ENCODE measurements around the gene CORO2A. TPM values are rescaled to one million over a fixed set of nuclear protein-coding genes. Genes with fewer than 3 reads are reported as not detected.
A peak's percentile ranks its signal among the peaks of the same experiment; 100 is the strongest.

Gene CORO2A
- total RNA-seq, 5 donors from 2014 or later (not counting 1 experiment from before 2014, with no cell fraction given), result 9.1 to 12.4 (median 10.8) TPM

DNA sequence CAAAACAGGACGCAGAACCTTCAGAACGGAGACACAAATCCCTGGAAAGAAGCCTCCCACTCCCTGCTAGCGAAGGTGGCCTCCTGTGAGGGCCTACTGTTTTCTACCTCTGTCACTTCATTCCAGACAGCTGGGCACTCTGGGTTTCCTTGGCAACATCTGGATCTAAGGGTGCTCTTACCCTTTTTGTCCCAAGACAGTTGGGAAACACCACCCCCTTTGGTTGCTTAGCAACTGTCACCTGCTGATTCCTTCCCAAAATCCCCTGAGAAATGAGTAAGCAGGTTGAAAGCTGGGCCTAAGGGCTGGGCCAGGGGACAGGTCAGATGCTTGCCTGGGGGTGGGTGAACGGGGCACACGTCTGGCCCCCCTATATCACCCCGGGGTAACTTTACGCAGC lies 106.5 kb downstream of the CORO2A start:
- CTCF ChIA-PET, result interaction anchor here in 1 of 2 donors (1.0 kb wide), 1 partner anchor 15 kb away, joined by 3 read pairs; no protein-coding TSS in a partner anchor
- H3K27ac Mint-ChIP-seq, result peak overlapping the region; percentile 81 to 82
- H3K36me3 Mint-ChIP-seq, result peaks cover 62% of the 10 kb centered on the region
- Histone ChIP-seq H3K27ac (ENCODE audit: low read length) (no peak overlapping the region), H3K27me3 (replicated peaks in 1 of 2; ENCODE audit: control insufficient read depth in 2 of 2, extremely low read depth in 1 of 2, insufficient read depth in 2 of 2, low read length in 1 of 2) (no peaks in the 10 kb centered on the region), H3K9me3 (no peaks in the 10 kb centered on the region), H3K36me3 (ENCODE audit: control insufficient read depth in 2 of 2, extremely low read depth in 1 of 2, insufficient read depth in 1 of 2, low read length in 1 of 2) (peaks cover 0 to 70% of the 10 kb centered on the region in 2 donors), H3K4me3 (ENCODE audit: control insufficient read depth in 1 of 2, extremely low read depth in 1 of 2, low read length in 1 of 2) (no peak overlapping the region), H3K4me1 (ENCODE audit: control insufficient read depth in 1 of 2, extremely low read depth in 1 of 2, insufficient read depth in 2 of 2, low read length in 2 of 2) (peaks cover 0 to 15% of the 10 kb centered on the region in 2 experiments)
- POLR2A ChIA-PET, result interaction anchor here (0.6 to 0.9 kb wide), 2 partner anchors 9 to 11 kb away, joined by 3 read pairs; no protein-coding TSS in a partner anchor
- no peaks in the 10 kb centered on the region for H3K27me3 Mint-ChIP-seq
- peaks cover 57 to 65% (median 61%) of the 10 kb centered on the region in 3 donors for H3K4me1 Mint-ChIP-seq
- H3K9me3 Mint-ChIP-seq, result no peaks in the 10 kb centered on the region
- 92% methylated on average over 3 of the region's 7 CpGs for WGBS (ENCODE audit: insufficient coverage)
- ATAC-seq (replicated peaks in 1 of 4) (no peak), DNase-seq (no peak)
- no peak overlapping the region for H3K4me3 Mint-ChIP-seq

DNA sequence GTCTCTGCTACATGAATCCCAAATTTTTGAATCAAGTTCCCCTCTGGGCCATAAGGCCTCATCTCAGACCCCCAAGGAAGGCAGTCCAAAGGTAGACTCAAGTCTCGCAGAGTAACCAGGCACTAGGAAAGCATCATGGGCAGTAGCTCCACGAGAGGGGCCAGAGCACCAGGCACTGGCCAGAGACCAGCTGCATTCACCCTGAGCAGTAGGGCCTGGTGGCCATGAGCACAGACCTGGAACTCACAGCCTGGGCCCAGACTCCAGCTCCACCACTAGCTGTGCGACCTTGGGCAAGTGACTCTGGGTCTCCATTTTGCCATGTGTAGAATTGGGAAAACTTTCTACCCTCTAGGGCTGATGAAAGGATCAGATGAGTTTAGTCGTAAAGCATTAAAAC lies 107.4 kb downstream of the CORO2A start:
- peaks cover 63% of the 10 kb centered on the region for H3K36me3 Mint-ChIP-seq

DNA sequence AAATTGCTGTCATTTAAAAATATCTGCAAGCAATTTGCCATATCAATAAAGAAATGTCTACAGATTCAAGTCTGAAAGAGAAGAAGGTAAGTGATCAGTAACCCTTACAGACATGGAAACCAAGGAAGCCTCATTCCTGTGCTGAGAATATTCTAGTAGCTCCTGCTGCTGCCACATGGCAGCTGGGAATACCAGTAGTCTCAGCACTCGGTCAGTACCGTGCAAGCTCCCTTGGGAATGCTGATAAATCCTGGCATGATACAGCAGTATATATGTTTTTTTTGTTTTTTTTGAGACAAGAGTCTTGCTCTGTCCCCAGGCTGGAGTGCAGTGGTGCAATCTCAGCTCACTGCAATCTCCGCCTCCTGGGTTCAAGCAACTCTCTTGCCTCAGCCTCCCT lies 108.0 kb downstream of the CORO2A start:
- Histone ChIP-seq H3K36me3 (ENCODE audit: control insufficient read depth in 2 of 2, extremely low read depth in 1 of 2, insufficient read depth in 1 of 2, low read length in 1 of 2) (peaks cover 3 to 72% of the 10 kb centered on the region in 2 donors), H3K4me1 (ENCODE audit: control insufficient read depth in 1 of 2, extremely low read depth in 1 of 2, insufficient read depth in 2 of 2, low read length in 2 of 2) (peaks cover 0 to 13% of the 10 kb centered on the region in 2 experiments), H3K9me3 (no peaks in the 10 kb centered on the region), H3K4me3 (ENCODE audit: control insufficient read depth in 1 of 2, extremely low read depth in 1 of 2, low read length in 1 of 2) (no peak overlapping the region), H3K27me3 (replicated peaks in 1 of 2; ENCODE audit: control insufficient read depth in 2 of 2, extremely low read depth in 1 of 2, insufficient read depth in 2 of 2, low read length in 1 of 2) (no peaks in the 10 kb centered on the region), H3K27ac (ENCODE audit: low read length) (no peak overlapping the region)
- ATAC-seq (replicated peaks in 1 of 4), result no peak
- Mint-ChIP-seq H3K4me3 (no peak overlapping the region), H3K9me3 (no peaks in the 10 kb centered on the region), H3K36me3 (peaks cover 60% of the 10 kb centered on the region), H3K27ac (peak overlapping the region; percentile 57 to 71), H3K27me3 (no peaks in the 10 kb centered on the region), H3K4me1 (peaks cover 46 to 59% (median 53%) of the 10 kb centered on the region in 3 donors)
- CTCF ChIA-PET, result interaction anchor here in 1 of 2 donors (0.7 kb wide), 1 partner anchor 39 kb away, joined by 6 read pairs; no protein-coding TSS in a partner anchor
- POLR2A ChIA-PET, result interaction anchor here (0.5 to 1.3 kb wide), 3 partner anchors 16 to 37 kb away, joined by 3 to 5 read pairs (median 3); no protein-coding TSS in a partner anchor
- no peak for DNase-seq
- WGBS (ENCODE audit: insufficient coverage), result 100% methylated on average over 2 of the region's 3 CpGs

More for the DNA sequence above, 107.4 kb downstream of the CORO2A start:
- no peaks in the 10 kb centered on the region for H3K27me3 Mint-ChIP-seq
- ChIA-PET CTCF (interaction anchor here in 1 of 2 donors (0.7 kb wide), 1 partner anchor 39 kb away, joined by 6 read pairs; no protein-coding TSS in a partner anchor), POLR2A (interaction anchor here in 1 of 2 donors (1.3 kb wide), 1 partner anchor 16 kb away, joined by 5 read pairs; no protein-coding TSS in a partner anchor)
- Histone ChIP-seq H3K4me1 (ENCODE audit: control insufficient read depth in 1 of 2, extremely low read depth in 1 of 2, insufficient read depth in 2 of 2, low read length in 2 of 2) (peaks cover 0 to 15% of the 10 kb centered on the region in 2 experiments), H3K9me3 (no peaks in the 10 kb centered on the region), H3K36me3 (ENCODE audit: control insufficient read depth in 2 of 2, extremely low read depth in 1 of 2, insufficient read depth in 1 of 2, low read length in 1 of 2) (peaks cover 3 to 75% of the 10 kb centered on the region in 2 donors), H3K27ac (ENCODE audit: low read length) (no peak overlapping the region), H3K4me3 (ENCODE audit: control insufficient read depth in 1 of 2, extremely low read depth in 1 of 2, low read length in 1 of 2) (no peak overlapping the region), H3K27me3 (replicated peaks in 1 of 2; ENCODE audit: control insufficient read depth in 2 of 2, extremely low read depth in 1 of 2, insufficient read depth in 2 of 2, low read length in 1 of 2) (no peaks in the 10 kb centered on the region)
- peaks cover 52 to 63% (median 56%) of the 10 kb centered on the region in 3 donors for H3K4me1 Mint-ChIP-seq
- no peak overlapping the region for H3K4me3 Mint-ChIP-seq
- no peaks in the 10 kb centered on the region for H3K9me3 Mint-ChIP-seq
- H3K27ac Mint-ChIP-seq, result peak overlapping the region; percentile 81 to 82
- ATAC-seq (replicated peaks in 1 of 4) (no peak), DNase-seq (no peak)
- 95% methylated on average over 2 of the region's 4 CpGs for WGBS (ENCODE audit: insufficient coverage)

DNA sequence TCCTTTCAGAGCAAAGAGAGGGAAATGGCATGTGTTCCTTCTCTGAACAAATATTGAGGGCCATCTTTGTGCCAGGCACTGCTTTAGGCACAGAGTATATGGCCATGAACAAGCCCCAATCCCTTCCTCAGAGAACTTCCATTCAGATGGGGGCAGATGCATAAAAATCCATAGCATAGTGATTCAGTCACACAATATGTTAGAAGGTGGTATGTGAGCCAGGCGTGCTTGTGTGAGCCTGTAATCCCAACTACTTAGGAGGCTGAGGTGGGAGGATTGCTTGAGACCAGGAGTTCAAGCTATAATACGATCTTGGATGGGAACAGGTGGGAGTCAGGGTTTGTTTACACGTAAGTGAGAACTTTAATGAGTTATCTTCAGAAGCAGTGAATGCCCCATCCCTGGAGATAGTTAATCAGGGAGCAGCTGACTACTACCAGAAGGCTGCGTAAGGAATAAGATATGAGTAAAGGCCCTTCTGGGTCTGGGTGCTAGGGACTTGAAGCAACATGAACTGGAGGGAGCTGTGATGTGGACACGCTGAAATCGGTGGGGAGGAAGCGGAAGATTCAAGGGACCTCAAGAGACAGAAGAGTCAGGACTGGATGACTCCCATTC lies 108.8 kb downstream of the CORO2A start:
- peaks cover 42 to 57% (median 53%) of the 10 kb centered on the region in 3 donors for H3K4me1 Mint-ChIP-seq
- no peaks in the 10 kb centered on the region for H3K9me3 Mint-ChIP-seq
- H3K27ac Mint-ChIP-seq, result peak overlapping the region; percentile 88 to 91
- POLR2A ChIA-PET, result interaction anchor here in 1 of 2 donors (1.3 kb wide), 1 partner anchor 18 kb away, joined by 5 read pairs; no protein-coding TSS in a partner anchor
- Histone ChIP-seq H3K36me3 (ENCODE audit: control insufficient read depth in 2 of 2, extremely low read depth in 1 of 2, insufficient read depth in 1 of 2, low read length in 1 of 2) (peaks cover 3 to 70% of the 10 kb centered on the region in 2 donors), H3K4me1 (ENCODE audit: control insufficient read depth in 1 of 2, extremely low read depth in 1 of 2, insufficient read depth in 2 of 2, low read length in 2 of 2) (peaks cover 0 to 13% of the 10 kb centered on the region in 2 experiments), H3K27me3 (replicated peaks in 1 of 2; ENCODE audit: control insufficient read depth in 2 of 2, extremely low read depth in 1 of 2, insufficient read depth in 2 of 2, low read length in 1 of 2) (no peaks in the 10 kb centered on the region), H3K27ac (ENCODE audit: low read length) (no peak overlapping the region), H3K9me3 (no peaks in the 10 kb centered on the region), H3K4me3 (ENCODE audit: control insufficient read depth in 1 of 2, extremely low read depth in 1 of 2, low read length in 1 of 2) (no peak overlapping the region)
- DNase-seq (no peak), ATAC-seq (replicated peaks in 1 of 4) (no peak)
- CTCF ChIA-PET, result no interaction called here
- H3K36me3 Mint-ChIP-seq, result peaks cover 63% of the 10 kb centered on the region
- H3K27me3 Mint-ChIP-seq, result no peaks in the 10 kb centered on the region
- no peak overlapping the region for H3K4me3 Mint-ChIP-seq
- 91% methylated on average over 3 of the region's 7 CpGs for WGBS (ENCODE audit: insufficient coverage)

- Histone ChIP-seq H3K4me3 (ENCODE audit: control insufficient read depth in 1 of 2, extremely low read depth in 1 of 2, low read length in 1 of 2) (no peak overlapping the region), H3K27me3 (replicated peaks in 1 of 2; ENCODE audit: control insufficient read depth in 2 of 2, extremely low read depth in 1 of 2, insufficient read depth in 2 of 2, low read length in 1 of 2) (no peaks in the 10 kb centered on the region), H3K9me3 (no peaks in the 10 kb centered on the region), H3K27ac (ENCODE audit: low read length) (no peak overlapping the region), H3K4me1 (ENCODE audit: control insufficient read depth in 1 of 2, extremely low read depth in 1 of 2, insufficient read depth in 2 of 2, low read length in 2 of 2) (peaks cover 0 to 13% of the 10 kb centered on the region in 2 experiments), H3K36me3 (ENCODE audit: control insufficient read depth in 2 of 2, extremely low read depth in 1 of 2, insufficient read depth in 1 of 2, low read length in 1 of 2) (peaks cover 3 to 70% of the 10 kb centered on the region in 2 donors)
- Mint-ChIP-seq H3K27ac (peak overlapping the region; percentile 88 to 91), H3K9me3 (no peaks in the 10 kb centered on the region), H3K27me3 (no peaks in the 10 kb centered on the region), H3K36me3 (peaks cover 61% of the 10 kb centered on the region), H3K4me1 (peaks cover 39 to 56% (median 55%) of the 10 kb centered on the region in 3 donors), H3K4me3 (no peak overlapping the region)
- POLR2A ChIA-PET, result no interaction called here
- no peak for DNase-seq
- ATAC-seq (replicated peaks in 1 of 4), result no peak
- WGBS (ENCODE audit: insufficient coverage), result 100% methylated on average over 2 of the region's 2 CpGs
- CTCF ChIA-PET, result no interaction called here
Measured at GRCh38 chr9:98083061-98083501, 109.4 kb downstream of the CORO2A start.

DNA sequence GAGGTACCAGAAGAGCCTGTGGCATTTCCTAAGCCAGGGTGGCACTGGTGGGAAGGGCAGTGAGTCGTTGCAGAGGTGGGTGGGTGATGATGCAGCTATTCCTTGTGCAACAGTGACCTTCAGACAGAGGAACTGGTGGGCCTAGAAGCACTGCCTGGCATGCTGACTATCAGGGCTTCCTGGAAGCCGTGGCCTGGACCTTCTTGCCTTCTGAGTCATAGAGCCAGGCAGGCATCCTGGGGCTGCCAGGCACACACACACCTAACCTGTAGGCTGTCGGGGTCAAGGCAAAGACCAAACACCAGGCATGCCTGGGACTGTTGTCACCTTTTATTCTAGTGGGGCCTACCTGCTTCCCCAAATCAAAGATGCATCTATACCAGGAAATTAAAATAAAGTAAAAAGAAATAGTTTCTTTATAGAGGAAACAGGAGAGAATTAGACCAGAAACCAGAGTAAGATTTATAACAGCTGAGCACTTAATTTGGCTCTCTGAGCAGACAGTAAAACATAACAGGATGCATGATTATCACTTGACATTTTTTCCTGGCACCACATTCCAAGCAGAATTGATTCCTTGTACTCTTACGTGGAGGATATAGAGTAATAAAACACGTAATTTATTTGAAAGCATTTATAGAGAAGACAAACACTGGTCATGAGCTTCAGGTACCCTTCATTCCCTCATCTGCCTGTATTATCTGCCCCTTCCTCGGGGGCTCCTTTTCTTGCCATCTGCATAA lies 110.8 kb downstream of the CORO2A start:
- H3K4me3 Mint-ChIP-seq, result no peak overlapping the region
- DNase-seq (peak in 1 of 35 experiments; percentile 16), ATAC-seq (replicated peaks in 1 of 4) (peak; percentile 19 to 85 (median 80))
- ChIA-PET CTCF (no interaction called here), POLR2A (interaction anchor here in 1 of 2 donors (0.6 kb wide), 1 partner anchor 10 kb away, joined by 3 read pairs; no protein-coding TSS in a partner anchor)
- H3K4me1 Mint-ChIP-seq, result peaks cover 42 to 62% (median 59%) of the 10 kb centered on the region in 3 donors
- H3K27ac Mint-ChIP-seq, result peak overlapping the region; percentile 88 to 91
- Histone ChIP-seq H3K4me3 (ENCODE audit: control insufficient read depth in 1 of 2, extremely low read depth in 1 of 2, low read length in 1 of 2) (no peak overlapping the region), H3K27me3 (replicated peaks in 1 of 2; ENCODE audit: control insufficient read depth in 2 of 2, extremely low read depth in 1 of 2, insufficient read depth in 2 of 2, low read length in 1 of 2) (no peaks in the 10 kb centered on the region), H3K36me3 (ENCODE audit: control insufficient read depth in 2 of 2, extremely low read depth in 1 of 2, insufficient read depth in 1 of 2, low read length in 1 of 2) (peaks cover 3 to 69% of the 10 kb centered on the region in 2 donors), H3K4me1 (ENCODE audit: control insufficient read depth in 1 of 2, extremely low read depth in 1 of 2, insufficient read depth in 2 of 2, low read length in 2 of 2) (peaks cover under 1 to 14% of the 10 kb centered on the region in 2 experiments), H3K9me3 (no peaks in the 10 kb centered on the region), H3K27ac (ENCODE audit: low read length) (peak overlapping the region; percentile 4)
- H3K27me3 Mint-ChIP-seq, result no peaks in the 10 kb centered on the region
- H3K36me3 Mint-ChIP-seq, result peaks cover 63% of the 10 kb centered on the region
- H3K9me3 Mint-ChIP-seq, result no peaks in the 10 kb centered on the region
- WGBS (ENCODE audit: insufficient coverage), result 34% methylated on average over 3 of the region's 6 CpGs
